Measurements from ENCODE around the gene APBA1. TPM values are rescaled to one million over a fixed set of nuclear protein-coding genes. Genes with fewer than 3 reads are reported as not detected.

The APBA1 gene
- total and polyA plus RNA-seq, 2 of the 8 experiments (the other 6 are each of a cell fraction or from before 2014, with no cell fraction given), result 0.36 to 0.60 TPM

- TF ChIP-seq CTCF (IDR thresholded peaks at IDR 0.05; ENCODE audit: control extremely low read depth in 1 of 3, insufficient read depth in 1 of 3, low read depth in 1 of 3, low read length in 3 of 3) (peak; percentile 49 to 83 (median 75)), PHF8 (conservative IDR thresholded peaks at IDR 0.05; ENCODE audit: low read depth, low read length) (no peak), CHD2 (IDR thresholded peaks at IDR 0.05; ENCODE audit: low read length) (no peak), ASH2L (IDR thresholded peaks at IDR 0.05; ENCODE audit: low read length) (no peak), TEAD4 (IDR thresholded peaks at IDR 0.05; ENCODE audit: low read depth, low read length) (no peak), NANOG (IDR thresholded peaks at IDR 0.05; ENCODE audit: insufficient read depth, low read depth, low read length, poor library complexity, severe bottlenecking) (no peak), HDAC6 (IDR thresholded peaks at IDR 0.05; ENCODE audit: low read depth, low read length) (no peak), CBX8 (IDR thresholded peaks at IDR 0.05; ENCODE audit: borderline replicate concordance, low read depth, low read length) (no peak), TCF12 (IDR thresholded peaks at IDR 0.05; ENCODE audit: low read depth, low read length) (no peak), RAD21 (IDR thresholded peaks at IDR 0.05 in 1 of 2, conservative IDR thresholded peaks at IDR 0.05 in 1 of 2; ENCODE audit: low read depth in 2 of 2, low read length in 2 of 2) (peak; percentile 90 to 91), GTF2F1 (IDR thresholded peaks at IDR 0.05; ENCODE audit: borderline replicate concordance, low read depth, low read length) (no peak), BACH1 (IDR thresholded peaks at IDR 0.05; ENCODE audit: low read length) (no peak)
Measured at GRCh38 chr9:69549310-69550202, 122.6 kb downstream of the APBA1 start (continued).

Data from H1 (cell line).